SK-N-SH (cell line): ENCODE measurements around the gene MPZ.

Source experiments
- CTCF ChIP-seq: fragments of 200-600 bp; sonication (generic); IDR thresholded peaks from 2 replicates; pipeline ENCODE4 v1.6.1; 2017; ENCODE audit warnings: antibody characterized with exemption, mild to moderate bottlenecking, moderate library complexity
- NRF1 ChIP-seq: IDR thresholded peaks from 2 replicates; pipeline ENCODE4 v1.6.1; 2012; ENCODE audit warnings: low read depth, mild to moderate bottlenecking, low read length
- POLR2AphosphoS5 ChIP-seq: IDR thresholded peaks from 2 replicates; pipeline ENCODE4 v1.6.1; 2012; ENCODE audit warnings: low read depth, low read length
- RAD21 ChIP-seq: IDR thresholded peaks from 2 replicates; pipeline ENCODE4 v1.6.1; 2012; ENCODE audit warnings: mild to moderate bottlenecking, low read length
- SIN3A ChIP-seq: IDR thresholded peaks from 2 replicates; pipeline ENCODE4 v1.6.1; 2012; ENCODE audit warnings: low read depth, mild to moderate bottlenecking, low read length, moderate library complexity, borderline replicate concordance
- TEAD4 ChIP-seq: IDR thresholded peaks from 2 replicates; pipeline ENCODE4 v1.4.0; 2012; ENCODE audit warnings: mild to moderate bottlenecking, borderline replicate concordance; ENCODE audit not compliant: insufficient read depth
- YY1 ChIP-seq: IDR thresholded peaks from 2 replicates; pipeline ENCODE4 v1.4.0; 2012; ENCODE audit warnings: low read depth, mild to moderate bottlenecking
- TF ChIP-seq, protein P1 (sequence below): IDR thresholded peaks from 2 replicates; pipeline ENCODE4 v1.4.0; 2012; ENCODE audit warnings: low read depth

DNA sequence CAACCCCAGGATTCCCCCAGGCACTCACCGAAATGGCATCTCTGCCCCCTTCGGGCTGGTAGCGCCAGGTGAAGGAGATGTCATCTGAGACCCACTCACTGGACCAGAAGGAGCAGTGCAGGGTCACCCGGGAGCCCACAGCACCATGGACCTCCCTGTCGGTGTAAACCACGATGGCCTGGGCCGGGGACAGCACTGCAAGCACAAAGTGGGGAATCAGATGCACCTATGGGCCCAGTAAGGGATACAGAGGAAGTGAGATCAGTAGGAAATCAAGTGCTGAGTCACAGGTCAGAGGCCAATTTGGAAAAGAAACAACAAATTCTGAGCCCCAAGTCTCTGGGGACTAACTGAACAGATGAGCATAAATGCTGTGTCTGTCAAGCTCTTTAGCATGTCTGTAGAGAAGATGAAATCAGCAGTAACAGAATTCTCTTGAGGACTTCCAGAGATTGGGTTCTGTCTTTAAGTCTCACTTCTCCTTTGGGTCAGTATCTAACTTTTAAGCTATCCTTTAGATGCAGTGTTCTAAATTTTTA, 2.5 kb downstream of the MPZ start:
- TF ChIP-seq NRF1 (no peak), YY1 (no peak), CTCF (no peak), TEAD4 (no peak), SIN3A (no peak), POLR2AphosphoS5 (no peak), RAD21 (no peak)
- TF ChIP-seq, protein P1, sequence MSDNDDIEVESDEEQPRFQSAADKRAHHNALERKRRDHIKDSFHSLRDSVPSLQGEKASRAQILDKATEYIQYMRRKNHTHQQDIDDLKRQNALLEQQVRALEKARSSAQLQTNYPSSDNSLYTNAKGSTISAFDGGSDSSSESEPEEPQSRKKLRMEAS, result no peak
